ENCODE results near the gene KLHL6. TPM values are rescaled to one million over a fixed set of nuclear protein-coding genes. Genes with fewer than 3 reads are reported as not detected.
A peak's percentile ranks its signal among the peaks of the same experiment; 100 is the strongest.
"Not testable (repeated sequence)": the region's sequence is repeated elsewhere in the genome, so short reads cannot be mapped to it uniquely, and the experiment has no call there.

Gene KLHL6
- polyA plus RNA-seq, 4 donors, result 0.22 to 2.0 (median 1.5) TPM

DNA sequence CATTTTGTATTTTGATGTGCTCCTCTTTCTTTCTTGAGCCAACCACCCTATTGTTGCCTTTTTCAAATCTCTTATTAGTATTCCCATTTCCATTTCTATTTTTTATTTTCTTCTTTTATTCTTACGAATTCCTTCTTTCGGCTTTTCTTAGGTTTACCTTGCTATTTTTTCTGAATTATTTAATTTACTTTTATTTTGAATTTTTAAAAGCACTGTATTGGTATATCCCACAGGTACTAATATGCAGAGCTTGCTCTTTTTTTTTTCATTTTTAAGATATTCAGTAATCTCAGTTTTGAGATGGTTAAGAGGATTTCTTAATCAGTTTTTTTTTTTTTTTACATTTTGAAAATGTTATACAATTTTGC, 108.7 kb downstream of the KLHL6 start:
- WGBS, 3 donors, result 90 to 96% (median 95%) methylated on average over 2 of the region's 2 CpGs
- peaks cover 0 to 8% of the 10 kb centered on the region in 2 donors for H3K9me3 ChIP-seq (ENCODE audit: control insufficient read depth in 2 of 2, insufficient read depth in 1 of 2, low read depth in 1 of 2, low read length in 1 of 2)
- no peaks in the 10 kb centered on the region for H3K36me3 ChIP-seq (ENCODE audit: control insufficient read depth in 3 of 3, insufficient read depth in 2 of 3, low read depth in 1 of 3, low read length in 3 of 3)
- FAIRE-seq, result peak; percentile 5
- H3K4me1 ChIP-seq (ENCODE audit: control insufficient read depth in 3 of 3, insufficient read depth in 2 of 3, low read depth in 1 of 3, low read length in 2 of 3), result peaks cover 0 to 6% (median 0%) of the 10 kb centered on the region in 3 donors
- H3K4me3 ChIP-seq (ENCODE audit: low read depth in 1 of 3, low read length in 3 of 3), result peak overlapping the region in 2 of 3 donors; percentile 64 to 96
- no peaks in the 10 kb centered on the region for H3K27me3 ChIP-seq (ENCODE audit: control insufficient read depth in 3 of 3, insufficient read depth in 3 of 3, low read length in 3 of 3)
- H3K27ac ChIP-seq (ENCODE audit: low read depth in 1 of 3, low read length in 2 of 3), result peak overlapping the region in 1 of 3 donors; percentile 93
- no peak for DNase-seq

DNA sequence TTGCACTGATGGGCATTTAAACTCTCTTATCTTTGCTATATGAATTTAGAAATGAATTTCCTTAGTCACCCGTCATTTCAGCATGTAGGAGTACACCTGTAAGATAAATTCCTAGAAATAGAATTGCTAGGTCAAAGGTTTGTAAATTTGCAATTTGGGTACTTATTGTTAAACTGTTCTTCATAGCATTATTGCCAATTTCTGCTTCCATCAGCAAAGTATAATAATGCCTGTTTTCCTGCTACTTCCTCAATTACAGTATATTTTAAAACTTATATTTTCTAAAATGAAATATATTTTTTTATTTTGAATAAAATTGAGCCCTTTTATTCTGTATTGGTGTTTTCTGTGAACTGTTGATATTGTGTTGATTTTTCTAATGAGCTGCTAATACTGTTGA, 110.8 kb downstream of the KLHL6 start:
- no peak overlapping the region for H3K4me3 ChIP-seq (ENCODE audit: low read depth in 1 of 3, low read length in 3 of 3)
- 89 to 98% (median 90%) methylated on average over 1 of the region's 1 CpG for WGBS, 3 donors
- H3K36me3 ChIP-seq (ENCODE audit: control insufficient read depth in 3 of 3, insufficient read depth in 2 of 3, low read depth in 1 of 3, low read length in 3 of 3), result no peaks in the 10 kb centered on the region
- DNase-seq (no peak), FAIRE-seq (no peak)
- no peak overlapping the region for H3K27ac ChIP-seq (ENCODE audit: low read depth in 1 of 3, low read length in 2 of 3)
- peaks cover 0 to 8% of the 10 kb centered on the region in 2 donors for H3K9me3 ChIP-seq (ENCODE audit: control insufficient read depth in 2 of 2, insufficient read depth in 1 of 2, low read depth in 1 of 2, low read length in 1 of 2)
- peaks cover 0 to 3% (median 0%) of the 10 kb centered on the region in 3 donors for H3K4me1 ChIP-seq (ENCODE audit: control insufficient read depth in 3 of 3, insufficient read depth in 2 of 3, low read depth in 1 of 3, low read length in 2 of 3)
- H3K27me3 ChIP-seq (ENCODE audit: control insufficient read depth in 3 of 3, insufficient read depth in 3 of 3, low read length in 3 of 3), result no peaks in the 10 kb centered on the region

GRCh38 chr3:183443395-183444385, 111.8 kb downstream of the KLHL6 start:
- Histone ChIP-seq H3K27me3 (ENCODE audit: control insufficient read depth in 3 of 3, insufficient read depth in 3 of 3, low read length in 3 of 3) (no peaks in the 10 kb centered on the region), H3K9me3 (ENCODE audit: control insufficient read depth in 2 of 2, insufficient read depth in 1 of 2, low read depth in 1 of 2, low read length in 1 of 2) (peaks cover 0 to 8% of the 10 kb centered on the region in 2 donors), H3K4me1 (ENCODE audit: control insufficient read depth in 3 of 3, insufficient read depth in 2 of 3, low read depth in 1 of 3, low read length in 2 of 3) (peaks cover 0 to 3% (median 0%) of the 10 kb centered on the region in 3 donors), H3K36me3 (ENCODE audit: control insufficient read depth in 3 of 3, insufficient read depth in 2 of 3, low read depth in 1 of 3, low read length in 3 of 3) (no peaks in the 10 kb centered on the region), H3K27ac (ENCODE audit: low read depth in 1 of 3, low read length in 2 of 3) (no peak overlapping the region), H3K4me3 (ENCODE audit: low read depth in 1 of 3, low read length in 3 of 3) (no peak overlapping the region)
- no peak for DNase-seq
- no peak for FAIRE-seq
- WGBS, 3 donors, result 77 to 88% (median 83%) methylated on average over 10 of the region's 10 CpGs

DNA sequence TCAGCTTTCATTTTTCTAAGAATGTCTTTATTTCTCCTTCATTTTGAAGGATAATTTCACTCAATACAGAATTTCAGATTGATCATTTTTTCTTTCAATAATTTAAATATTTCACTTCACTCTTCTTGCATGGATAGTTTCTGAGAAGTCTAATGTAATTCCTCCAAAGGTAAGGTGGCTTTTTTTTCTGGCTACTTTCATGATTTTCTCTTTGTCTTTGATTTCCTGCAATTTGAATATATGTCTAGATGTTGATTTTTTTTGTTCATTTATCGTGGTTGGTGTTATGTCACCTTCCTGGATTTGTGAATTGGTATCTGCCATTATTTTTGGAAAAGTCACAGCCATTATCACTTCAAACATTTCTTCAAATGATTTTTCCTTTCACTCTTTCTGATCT, 112.5 kb downstream of the KLHL6 start:
- Histone ChIP-seq H3K27me3 (ENCODE audit: control insufficient read depth in 3 of 3, insufficient read depth in 3 of 3, low read length in 3 of 3) (no peaks in the 10 kb centered on the region), H3K4me1 (ENCODE audit: control insufficient read depth in 3 of 3, insufficient read depth in 2 of 3, low read depth in 1 of 3, low read length in 2 of 3) (no peaks in the 10 kb centered on the region), H3K36me3 (ENCODE audit: control insufficient read depth in 3 of 3, insufficient read depth in 2 of 3, low read depth in 1 of 3, low read length in 3 of 3) (no peaks in the 10 kb centered on the region), H3K9me3 (ENCODE audit: control insufficient read depth in 2 of 2, insufficient read depth in 1 of 2, low read depth in 1 of 2, low read length in 1 of 2) (peaks cover 0 to 8% of the 10 kb centered on the region in 2 donors), H3K27ac (ENCODE audit: low read depth in 1 of 3, low read length in 2 of 3) (no peak overlapping the region), H3K4me3 (ENCODE audit: low read depth in 1 of 3, low read length in 3 of 3) (no peak overlapping the region)
- WGBS, 3 donors, result 84 to 97% (median 92%) methylated on average over 1 of the region's 1 CpG
- no peak for DNase-seq
- no peak for FAIRE-seq

- not testable (repeated sequence) for H3K27ac ChIP-seq (ENCODE audit: low read depth in 1 of 3, low read length in 2 of 3); H3K4me1 ChIP-seq (ENCODE audit: control insufficient read depth in 3 of 3, insufficient read depth in 2 of 3, low read depth in 1 of 3, low read length in 2 of 3); H3K9me3 ChIP-seq (ENCODE audit: control insufficient read depth in 2 of 2, insufficient read depth in 1 of 2, low read depth in 1 of 2, low read length in 1 of 2); FAIRE-seq; H3K36me3 ChIP-seq (ENCODE audit: control insufficient read depth in 3 of 3, insufficient read depth in 2 of 3, low read depth in 1 of 3, low read length in 3 of 3); H3K27me3 ChIP-seq (ENCODE audit: control insufficient read depth in 3 of 3, insufficient read depth in 3 of 3, low read length in 3 of 3); DNase-seq; H3K4me3 ChIP-seq (ENCODE audit: low read depth in 1 of 3, low read length in 3 of 3)
- WGBS, 3 donors, result 88 to 100% (median 90%) methylated on average over 1 to 3 of the region's 3 CpGs
Observed at GRCh38 chr3:183440521-183440920, 115.0 kb downstream of the KLHL6 start.

- Histone ChIP-seq H3K4me1 (ENCODE audit: control insufficient read depth in 3 of 3, insufficient read depth in 2 of 3, low read depth in 1 of 3, low read length in 2 of 3) (no peaks in the 10 kb centered on the region), H3K27ac (ENCODE audit: low read depth in 1 of 3, low read length in 2 of 3) (no peak overlapping the region)
- WGBS, 3 donors, result 50 to 70% (median 53%) methylated on average over 3 of the region's 3 CpGs
Observed at GRCh38 chr3:183439515-183439914, 116.0 kb downstream of the KLHL6 start.

GRCh38 chr3:183438735-183439134, 116.8 kb downstream of the KLHL6 start:
- Histone ChIP-seq H3K4me1 (ENCODE audit: control insufficient read depth in 3 of 3, insufficient read depth in 2 of 3, low read depth in 1 of 3, low read length in 2 of 3) (no peaks in the 10 kb centered on the region), H3K9me3 (ENCODE audit: control insufficient read depth in 2 of 2, insufficient read depth in 1 of 2, low read depth in 1 of 2, low read length in 1 of 2) (peaks cover 0 to 4% of the 10 kb centered on the region in 2 donors), H3K36me3 (ENCODE audit: control insufficient read depth in 3 of 3, insufficient read depth in 2 of 3, low read depth in 1 of 3, low read length in 3 of 3) (no peaks in the 10 kb centered on the region), H3K27me3 (ENCODE audit: control insufficient read depth in 3 of 3, insufficient read depth in 3 of 3, low read length in 3 of 3) (no peaks in the 10 kb centered on the region), H3K4me3 (ENCODE audit: low read depth in 1 of 3, low read length in 3 of 3) (no peak overlapping the region), H3K27ac (ENCODE audit: low read depth in 1 of 3, low read length in 2 of 3) (no peak overlapping the region)
- FAIRE-seq (no peak), DNase-seq (peak; percentile 36 to 86)
- 16 to 72% (median 68%) methylated on average over 1 of the region's 1 CpG for WGBS, 3 donors

More at GRCh38 chr3:183439515-183439914, 116.0 kb downstream of the KLHL6 start:
- Histone ChIP-seq H3K4me3 (ENCODE audit: low read depth in 1 of 3, low read length in 3 of 3) (no peak overlapping the region), H3K9me3 (ENCODE audit: control insufficient read depth in 2 of 2, insufficient read depth in 1 of 2, low read depth in 1 of 2, low read length in 1 of 2) (peaks cover 0 to 8% of the 10 kb centered on the region in 2 donors), H3K36me3 (ENCODE audit: control insufficient read depth in 3 of 3, insufficient read depth in 2 of 3, low read depth in 1 of 3, low read length in 3 of 3) (no peaks in the 10 kb centered on the region), H3K27me3 (ENCODE audit: control insufficient read depth in 3 of 3, insufficient read depth in 3 of 3, low read length in 3 of 3) (no peaks in the 10 kb centered on the region)
- DNase-seq, result no peak
- FAIRE-seq, result no peak

DNA sequence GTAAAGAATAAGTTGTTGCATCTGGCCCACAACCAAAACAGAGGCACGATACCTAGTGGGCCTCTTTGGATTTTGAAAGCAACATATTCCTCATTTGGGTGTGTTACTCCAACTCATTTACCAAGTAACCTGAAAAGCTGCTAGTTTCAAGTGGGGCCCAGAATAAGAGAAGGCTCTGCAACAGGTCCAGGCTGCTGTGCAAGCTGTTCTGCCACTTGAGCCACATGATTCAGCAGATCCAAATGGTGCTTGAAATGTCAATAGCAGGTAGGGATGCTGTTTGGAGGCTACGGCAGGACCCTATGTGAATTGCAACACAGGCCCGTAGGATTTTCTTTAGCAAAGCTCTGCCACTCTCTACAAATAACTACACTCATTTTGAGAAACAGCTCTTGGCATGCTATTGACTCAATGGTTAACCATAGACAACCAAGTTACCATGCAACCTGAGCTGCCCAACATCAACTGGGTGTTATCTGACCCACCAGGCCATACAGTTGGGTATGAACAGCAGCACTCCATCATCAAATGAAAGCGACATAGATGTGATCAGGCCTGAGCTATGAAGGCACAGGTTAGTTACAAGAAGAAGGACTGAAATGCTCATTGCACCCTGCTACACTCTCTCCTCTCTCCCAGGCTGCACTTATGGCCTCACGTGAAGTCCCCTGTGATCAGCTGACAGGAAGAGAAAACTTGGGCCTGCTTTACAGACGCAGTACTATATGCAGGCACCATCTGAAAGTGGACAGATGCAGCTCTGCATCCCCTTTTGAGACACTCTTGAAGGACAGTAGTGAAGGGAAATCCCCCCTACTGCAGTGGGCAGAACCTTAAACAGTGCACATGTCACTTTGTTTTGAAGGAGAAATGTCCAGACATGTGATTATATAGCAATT, 117.6 kb downstream of the KLHL6 start:
- H3K27me3 ChIP-seq (ENCODE audit: control insufficient read depth in 3 of 3, insufficient read depth in 3 of 3, low read length in 3 of 3), result no peaks in the 10 kb centered on the region
- 83 to 92% (median 86%) methylated on average over 6 of the region's 6 CpGs for WGBS, 3 donors
- FAIRE-seq, result no peak

More for the DNA sequence above, 117.6 kb downstream of the KLHL6 start:
- no peak overlapping the region for H3K27ac ChIP-seq (ENCODE audit: low read depth in 1 of 3, low read length in 2 of 3)
- H3K36me3 ChIP-seq (ENCODE audit: control insufficient read depth in 3 of 3, insufficient read depth in 2 of 3, low read depth in 1 of 3, low read length in 3 of 3), result no peaks in the 10 kb centered on the region
- DNase-seq, result no peak
- H3K4me3 ChIP-seq (ENCODE audit: low read depth in 1 of 3, low read length in 3 of 3), result no peak overlapping the region
- H3K4me1 ChIP-seq (ENCODE audit: control insufficient read depth in 3 of 3, insufficient read depth in 2 of 3, low read depth in 1 of 3, low read length in 2 of 3), result no peaks in the 10 kb centered on the region
- no peaks in the 10 kb centered on the region for H3K9me3 ChIP-seq (ENCODE audit: control insufficient read depth in 2 of 2, insufficient read depth in 1 of 2, low read depth in 1 of 2, low read length in 1 of 2)

All from small intestine (tissue), 7 donors.